Globus pallidus (tissue), 1 donor: ENCODE results near the gene MAGEB6B.
"Not testable (repeated sequence)": the region's sequence is repeated elsewhere in the genome, so short reads cannot be mapped to it uniquely, and the experiment has no call there.

Experiments
- DNase-seq: peaks from one replicate; pipeline ENCODE4 v3.0.0-alpha.2; 2015; ENCODE audit warnings: low spot score

The MAGEB6B gene, protein sequence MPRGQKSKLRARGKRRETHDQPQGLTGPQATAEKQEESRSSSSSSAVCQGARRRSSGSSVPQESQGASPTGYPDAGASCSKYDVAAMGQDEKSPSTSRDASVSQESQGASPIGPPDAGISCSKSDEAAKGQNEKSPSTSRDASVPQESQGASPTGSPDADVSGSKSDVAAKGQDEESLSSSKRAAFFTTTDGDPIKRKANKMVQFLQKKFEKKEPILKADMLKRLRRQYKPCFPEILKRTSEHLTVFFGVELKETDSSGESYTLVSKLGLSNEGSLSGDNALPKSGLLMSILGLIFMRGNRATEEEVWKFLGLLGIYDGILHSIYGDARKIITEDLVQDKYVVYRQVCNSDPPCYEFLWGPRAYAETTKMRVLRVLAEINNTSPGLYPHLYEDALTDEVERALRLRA

GRCh38 chrX:26160301-26160700 lies at the start of gene MAGEB6B:
TSS of gene MAGEB6B (plus strand) at chrX:26160601. CDS start at chrX:26160601, 0 bp downstream.
- DNase-seq, result no peak

- no peak for DNase-seq
Measured at GRCh38 chrX:26138274-26138673, 22.1 kb upstream of the MAGEB6B start, which contains the start of gene MAGEB18. TSS of gene MAGEB18 (plus strand) at chrX:26138343. CDS start at chrX:26138986, 643 bp downstream.

GRCh38 chrX:26146024-26146423 lies 14.4 kb upstream of the MAGEB6B start:
- no peak for DNase-seq

- no peak for DNase-seq
Measured at GRCh38 chrX:26192204-26192603, 31.8 kb downstream of the MAGEB6B start, which contains the start of gene MAGEB6. TSS of gene MAGEB6 (plus strand) at chrX:26192440. CDS start at chrX:26193847, 1,407 bp downstream.

GRCh38 chrX:26203561-26203960 lies 43.2 kb downstream of the MAGEB6B start:
- no peak for DNase-seq

- not testable (repeated sequence) for DNase-seq
Measured at GRCh38 chrX:26204717-26205116, 44.3 kb downstream of the MAGEB6B start.

DNA sequence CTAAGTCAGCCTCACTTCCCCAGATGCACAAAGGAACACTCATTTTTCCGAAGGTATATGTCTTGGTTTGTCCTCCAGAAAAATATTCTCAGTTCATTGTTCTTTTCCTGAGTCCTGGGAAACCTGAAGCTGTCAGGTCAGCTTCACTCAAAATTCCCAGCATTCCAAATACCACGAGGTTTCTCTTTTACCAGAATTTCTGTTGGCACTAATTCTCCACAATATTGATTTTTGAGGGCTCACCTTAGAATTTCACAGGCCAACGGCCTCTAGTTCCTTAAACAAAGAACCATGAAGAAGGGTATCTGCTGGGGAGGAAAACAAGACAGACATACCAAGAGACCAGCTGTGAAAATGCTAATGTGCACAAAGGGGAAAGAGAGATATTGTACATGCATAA lies 47.6 kb downstream of the MAGEB6B start:
- DNase-seq, result no peak
